Measurements from ENCODE around the gene KRT7.

- no peak for TF ChIP-seq RCOR1 (IDR thresholded peaks at IDR 0.05; ENCODE audit: low read length)
- no peak for TF ChIP-seq MAX (IDR thresholded peaks at IDR 0.05; ENCODE audit: low read depth)
- no peak for TF ChIP-seq CTCF (IDR thresholded peaks at IDR 0.05)
- no peak for TF ChIP-seq POLR2AphosphoS5 (IDR thresholded peaks at IDR 0.05; ENCODE audit: low read depth, low read length)
- no peak for TF ChIP-seq TAF1 (IDR thresholded peaks at IDR 0.05; ENCODE audit: borderline replicate concordance, low read depth, low read length)
Measured at GRCh38 chr12:52259657-52260243, 26.7 kb downstream of the KRT7 start.

Data from SK-N-SH (cell line).